Activated T-cell treated with anti-CD3 and anti-CD28 coated beads, Interleukin-2, amount 50 U/mL, for 1 hour (primary cell): ENCODE results near the gene HRAS.

Experiments
- DNase-seq: peaks from one replicate; pipeline ENCODE4 v3.0.0-alpha.2; 2020

The HRAS gene

GRCh38 chr11:553083-553987, 18.0 kb upstream of the HRAS start:
- no peak for DNase-seq

GRCh38 chr11:551596-551995, 16.2 kb upstream of the HRAS start:
- no peak for DNase-seq

GRCh38 chr11:551131-551530, 15.8 kb upstream of the HRAS start:
- no peak for DNase-seq

- DNase-seq = no peak
Measured at GRCh38 chr11:550746-551085, 15.3 kb upstream of the HRAS start.

- DNase-seq = no peak
Measured at GRCh38 chr11:550021-550745, 14.8 kb upstream of the HRAS start.

GRCh38 chr11:548700-549603, 13.6 kb upstream of the HRAS start:
- no peak for DNase-seq

GRCh38 chr11:545171-545570, 9.8 kb upstream of the HRAS start:
- no peak for DNase-seq

- DNase-seq = no peak
Measured at GRCh38 chr11:544817-545166, 9.4 kb upstream of the HRAS start.

GRCh38 chr11:541433-541885, 6.1 kb upstream of the HRAS start:
- DNase-seq = no peak

- DNase-seq = no peak
Measured at GRCh38 chr11:540583-541432, 5.4 kb upstream of the HRAS start.

- DNase-seq = no peak
Measured at GRCh38 chr11:539971-540481, 4.7 kb upstream of the HRAS start.

GRCh38 chr11:538431-539051, 3.2 kb upstream of the HRAS start:
- no peak for DNase-seq

GRCh38 chr11:537622-538430, 2.5 kb upstream of the HRAS start:
- DNase-seq = no peak

- DNase-seq = peak; percentile 95
Measured at GRCh38 chr11:536841-537621, 1.7 kb upstream of the HRAS start, which contains the start of gene LRRC56. Gene LRRC56, plus strand, starts transcription at chr11:537527. Its CDS starts 3,158 bp downstream, at chr11:540685.

- no peak for DNase-seq
Measured at GRCh38 chr11:535210-535518, 212 bp downstream of the HRAS start.

GRCh38 chr11:534396-535209, 773 bp downstream of the HRAS start:
- DNase-seq = peak; percentile 56

- no peak for DNase-seq
Measured at GRCh38 chr11:533586-534395, 1.6 kb downstream of the HRAS start.

- no peak for DNase-seq
Measured at GRCh38 chr11:532986-533585, 2.3 kb downstream of the HRAS start.
